GM19240 (cell line): ENCODE data around the gene RNASE1.
"Not testable (repeated sequence)": the region's sequence is repeated elsewhere in the genome, so short reads cannot be mapped to it uniquely, and the experiment has no call there.

ENCODE experiments used
- DNase-seq: peaks from one replicate; pipeline ENCODE4 v3.0.0; 2011; ENCODE audit warnings: low spot score; ENCODE audit not compliant: insufficient read length

The RNASE1 gene

DNA sequence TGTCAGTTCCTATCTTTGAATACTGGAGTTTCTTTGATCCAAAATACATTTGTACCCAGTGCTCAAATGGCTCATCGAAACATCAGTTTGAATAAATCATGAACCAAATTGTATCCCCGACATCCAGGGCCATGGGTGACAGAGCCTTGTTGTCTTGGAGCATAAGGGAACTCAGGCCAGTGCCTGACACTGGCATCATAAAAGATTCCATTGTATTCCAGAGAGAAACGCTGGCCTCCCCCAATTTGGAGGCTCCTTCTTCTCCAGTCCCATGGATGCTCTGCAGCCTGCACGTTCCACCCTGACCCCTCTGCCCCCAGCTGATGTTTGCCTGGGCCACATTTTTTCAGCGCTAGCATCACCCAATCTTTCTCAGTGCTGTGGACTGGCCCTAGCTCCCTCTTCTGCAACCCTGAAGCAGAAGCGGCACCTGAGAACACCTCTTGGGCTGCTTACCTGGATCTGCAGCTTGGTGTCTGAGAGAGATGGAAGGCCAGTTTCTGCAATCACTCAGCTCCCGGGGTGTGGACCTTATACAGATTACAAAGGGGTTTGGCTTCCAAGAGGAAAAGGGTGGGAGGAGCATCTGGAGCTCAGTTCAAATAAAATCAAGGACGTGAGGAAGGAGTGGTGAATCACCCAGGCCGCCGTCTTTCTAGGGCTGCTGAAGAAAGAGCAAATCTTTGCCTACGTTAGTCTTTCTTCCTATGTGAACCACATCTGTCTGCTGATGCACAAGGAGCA is at the start of gene RNASE1:
Gene RNASE1, minus strand, starts transcription at position 504 of the 744 bp plus-strand sequence. CDS start 776 bp downstream, outside the sequence.
- no peak for DNase-seq

DNA sequence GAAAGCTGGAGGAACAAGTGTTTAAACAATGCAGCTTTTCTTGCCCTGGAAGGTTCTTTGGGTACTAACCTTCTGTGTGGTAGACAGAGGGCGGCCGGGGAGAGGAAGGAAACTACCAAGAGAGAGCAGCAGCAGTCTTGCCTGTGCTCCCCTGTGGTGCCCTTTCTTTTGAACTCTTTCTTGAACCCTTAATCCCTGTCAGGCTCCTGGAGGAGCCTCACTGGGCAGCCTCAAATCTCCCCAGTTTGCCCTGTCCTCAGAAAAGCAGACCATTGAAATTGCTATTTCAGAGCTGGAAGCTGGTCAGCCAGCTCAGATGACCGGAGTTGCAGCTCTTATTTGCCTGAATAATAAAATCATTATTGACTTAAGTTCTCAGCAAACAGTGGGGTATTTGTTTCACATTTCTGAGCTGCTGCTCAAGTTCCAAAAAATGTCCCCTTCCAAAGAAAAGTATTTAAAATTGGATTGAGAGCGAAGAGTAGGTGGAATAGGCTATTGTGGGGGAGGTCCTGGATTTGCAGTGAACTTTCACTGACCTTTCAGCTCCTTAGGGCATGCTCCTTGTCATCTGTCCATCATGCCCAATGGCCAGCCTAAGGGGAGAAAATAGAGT is 46.4 kb upstream of the RNASE1 start:
- DNase-seq = no peak

- DNase-seq = no peak
Observed at GRCh38 chr14:20848316-20848954, 45.8 kb upstream of the RNASE1 start.

- DNase-seq = no peak
Observed at GRCh38 chr14:20846560-20846959, 43.9 kb upstream of the RNASE1 start.

GRCh38 chr14:20841096-20841495 is 38.5 kb upstream of the RNASE1 start:
- DNase-seq = no peak

DNA sequence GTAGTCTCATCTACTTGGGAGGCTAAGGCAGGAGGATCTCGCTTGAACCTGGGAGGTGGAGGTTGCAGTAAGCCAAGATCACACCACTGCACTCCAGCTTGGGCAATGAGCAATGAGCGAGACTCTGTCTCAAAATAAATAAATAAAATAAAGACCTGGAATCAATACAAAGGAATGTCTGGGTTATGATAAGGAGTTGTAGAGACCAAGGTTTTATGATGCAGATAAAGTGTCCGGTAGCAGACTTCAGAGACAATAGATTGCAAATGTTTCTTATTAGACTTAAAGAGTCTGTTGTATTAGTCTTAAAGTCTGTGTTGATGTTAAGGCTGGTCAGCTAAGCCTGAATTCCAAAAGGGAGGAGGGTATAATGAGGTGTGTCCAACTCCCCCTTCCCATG is 35.2 kb upstream of the RNASE1 start:
- DNase-seq = no peak

GRCh38 chr14:20836668-20837338 is 34.2 kb upstream of the RNASE1 start:
- no peak for DNase-seq

- DNase-seq = no peak
Observed at GRCh38 chr14:20834899-20835298, 32.3 kb upstream of the RNASE1 start.

- DNase-seq = no peak
Observed at GRCh38 chr14:20830831-20831230, 28.2 kb upstream of the RNASE1 start.

- not testable (repeated sequence) for DNase-seq
Observed at GRCh38 chr14:20828024-20828694, 25.5 kb upstream of the RNASE1 start.

GRCh38 chr14:20827326-20827725 is 24.7 kb upstream of the RNASE1 start:
- no peak for DNase-seq

DNA sequence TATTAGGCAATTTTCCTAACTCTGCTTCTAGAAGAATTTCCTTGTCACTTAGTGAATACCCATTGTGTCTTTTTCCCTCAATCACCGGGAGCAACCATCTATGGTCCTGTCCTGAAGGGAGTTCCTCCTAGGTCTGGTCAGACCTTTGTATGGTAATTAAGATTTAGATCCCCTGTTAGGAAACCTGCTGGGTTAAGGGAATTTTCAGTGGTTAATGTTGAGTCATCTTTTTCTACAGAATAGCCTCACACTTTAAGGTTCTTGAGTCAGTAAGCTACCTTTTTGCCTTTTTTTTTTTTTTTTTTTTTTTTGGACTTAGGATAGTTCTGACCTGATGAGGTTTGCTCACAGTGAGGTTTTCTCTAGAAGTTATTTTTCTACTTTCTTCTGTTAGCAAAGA is 24.0 kb upstream of the RNASE1 start:
- DNase-seq = not testable (repeated sequence)

DNA sequence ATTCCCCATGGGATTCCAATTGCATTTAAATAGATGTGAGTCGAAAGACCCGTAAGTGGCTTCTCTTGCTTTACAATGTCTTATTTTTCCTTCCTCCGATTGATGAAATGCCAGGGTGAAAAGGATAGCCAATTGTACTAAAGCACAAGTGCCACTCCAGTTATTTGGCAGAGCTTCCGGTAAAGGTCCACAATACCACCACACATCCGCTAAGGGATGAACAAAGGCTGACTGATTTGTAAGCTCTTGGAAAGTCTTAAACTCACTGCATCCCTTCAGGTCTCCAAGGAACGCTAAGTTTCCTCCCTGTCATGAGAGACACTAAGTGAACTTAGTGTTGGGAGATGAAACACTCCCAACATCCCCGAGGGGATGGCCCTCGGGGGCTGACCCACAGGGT is 21.2 kb upstream of the RNASE1 start:
- DNase-seq = no peak

DNA sequence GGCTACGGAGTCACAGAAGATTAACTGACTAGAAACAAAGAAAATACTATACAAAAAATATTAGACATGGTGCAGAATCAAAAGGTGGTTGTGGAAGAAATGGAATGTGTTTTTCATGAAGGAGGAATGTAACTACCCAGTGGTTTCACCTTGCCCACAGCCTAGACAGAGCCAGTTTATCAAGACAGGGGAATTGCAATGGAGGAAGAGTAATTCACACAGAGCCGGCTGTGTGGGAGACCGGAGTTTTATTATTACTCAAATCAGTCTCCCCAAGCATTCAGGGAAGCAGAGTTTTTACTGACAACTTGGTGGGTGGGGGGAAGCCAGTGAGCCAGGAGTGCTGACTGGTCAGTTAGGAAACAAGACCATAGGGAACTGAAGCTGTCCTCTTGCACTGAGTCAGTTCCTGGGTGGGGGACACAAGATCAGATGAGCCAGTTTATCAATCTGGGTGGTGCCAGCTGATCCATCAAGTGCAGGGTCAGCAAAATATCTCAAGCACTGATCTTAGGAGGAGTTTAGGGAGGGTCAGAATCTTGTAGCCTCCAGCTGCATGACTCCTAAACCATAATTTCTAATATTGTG is 19.0 kb upstream of the RNASE1 start:
- not testable (repeated sequence) for DNase-seq

DNA sequence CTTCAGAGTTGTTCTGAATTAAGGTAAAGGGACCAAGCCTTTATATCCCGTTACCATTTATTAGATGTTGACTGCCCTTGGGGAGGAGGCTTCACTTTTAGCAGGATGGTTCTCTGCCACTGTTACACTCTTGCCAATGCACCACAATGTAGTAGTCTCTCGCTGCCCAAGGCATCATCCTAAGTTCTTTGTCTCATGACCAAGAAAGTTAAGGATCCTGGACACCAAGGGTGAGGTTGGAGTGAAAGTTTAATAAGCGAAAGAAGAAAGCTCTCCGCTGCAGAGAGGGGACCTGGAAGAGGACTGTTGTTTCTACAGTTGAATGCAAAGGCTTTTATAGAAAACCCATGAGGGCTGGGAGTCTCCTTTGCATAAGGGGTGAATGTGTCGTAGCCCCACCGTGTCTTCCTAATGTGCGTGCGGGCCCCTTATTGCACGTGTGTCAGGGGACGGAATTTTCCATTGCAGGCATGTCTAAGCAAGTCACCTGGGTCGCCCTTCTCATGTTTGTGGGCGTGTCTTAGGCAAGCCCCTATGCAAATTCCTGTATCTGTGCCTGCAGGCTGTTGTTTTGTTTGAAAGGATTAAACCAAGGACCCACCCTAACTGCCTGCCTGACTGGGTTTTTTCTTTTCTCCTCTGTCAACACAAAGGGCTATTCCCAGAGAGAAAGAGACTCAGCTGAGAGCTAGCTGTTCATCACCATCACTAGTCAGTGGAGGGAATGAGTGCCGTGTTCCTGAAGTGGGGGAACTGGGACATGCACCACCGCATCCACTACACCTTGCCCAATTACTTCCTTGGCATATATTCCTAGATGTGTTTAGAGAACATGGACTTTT is 17.6 kb upstream of the RNASE1 start:
- DNase-seq = no peak

DNA sequence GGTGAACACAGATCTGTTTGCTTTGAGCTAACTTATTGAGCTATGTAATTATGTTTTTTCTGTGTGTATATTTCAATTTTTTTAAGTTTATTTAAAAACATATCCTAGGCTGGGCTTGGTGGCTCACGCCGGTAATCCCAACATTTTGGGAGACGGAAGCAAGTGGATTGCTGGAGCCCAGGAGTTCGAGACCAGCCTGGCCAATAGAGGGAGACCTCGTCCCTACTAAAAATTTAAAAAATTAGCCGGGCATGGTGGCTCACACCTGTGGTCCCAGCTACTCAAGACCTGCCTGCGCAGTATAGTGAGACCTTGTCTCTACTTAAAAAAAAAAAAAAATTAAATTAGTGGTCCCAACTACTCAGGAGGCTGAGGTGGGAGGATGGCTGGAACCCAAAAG is 16.2 kb upstream of the RNASE1 start:
- no peak for DNase-seq

- DNase-seq = not testable (repeated sequence)
Observed at GRCh38 chr14:20815946-20816345, 13.3 kb upstream of the RNASE1 start.

GRCh38 chr14:20811986-20812975 is 9.6 kb upstream of the RNASE1 start:
- no peak for DNase-seq

- DNase-seq = no peak
Observed at GRCh38 chr14:20809917-20810316, 7.3 kb upstream of the RNASE1 start.
